ENCODE data around the gene MCF2L.

The MCF2L gene

DNA sequence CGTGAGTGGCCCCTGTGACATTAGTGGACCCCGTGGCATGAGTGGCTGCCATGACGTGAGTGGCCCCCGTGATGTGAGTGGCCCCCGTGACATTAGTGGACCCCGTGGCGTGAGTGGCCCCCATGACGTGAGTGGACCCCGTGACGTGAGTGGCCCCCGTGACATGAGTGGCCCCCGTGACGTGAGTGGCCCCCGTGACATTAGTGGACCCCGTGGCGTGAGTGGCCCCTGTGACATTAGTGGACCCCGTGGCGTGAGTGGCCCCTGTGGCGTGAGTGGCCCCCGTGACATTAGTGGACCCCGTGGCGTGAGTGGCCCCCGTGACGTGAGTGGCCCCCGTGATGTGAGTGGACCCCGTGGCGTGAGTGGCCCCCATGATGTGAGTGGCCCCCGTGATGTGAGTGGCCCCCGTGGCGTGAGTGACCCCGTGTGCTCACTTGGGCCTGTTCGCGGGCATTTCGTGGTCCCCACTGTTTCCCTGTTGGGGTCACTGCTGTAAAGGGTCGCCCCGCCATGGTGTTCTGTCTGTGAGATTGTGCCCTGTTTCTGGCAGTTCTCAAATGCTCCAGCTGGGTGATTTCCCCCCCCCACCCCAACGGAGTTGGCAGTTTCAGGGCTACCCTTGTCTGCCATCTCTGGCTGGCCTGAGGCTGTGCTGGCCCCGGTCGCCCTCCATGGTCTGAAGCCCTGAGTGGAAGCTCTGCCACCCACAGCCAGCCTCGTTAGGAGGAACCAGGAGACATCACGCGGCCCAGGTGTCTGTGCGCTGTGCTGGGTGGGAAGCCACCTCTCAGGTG is 64.2 kb downstream of the MCF2L start:
- no peak for DNase-seq (ENCODE audit: low spot score)

GRCh38 chr13:113034451-113035212 is 65.6 kb downstream of the MCF2L start:
- DNase-seq (ENCODE audit: low spot score) = no peak

- no peak for DNase-seq (ENCODE audit: low spot score)
These were observed 66.3 kb downstream of the MCF2L start for GRCh38 chr13:113035213-113035800.

DNA sequence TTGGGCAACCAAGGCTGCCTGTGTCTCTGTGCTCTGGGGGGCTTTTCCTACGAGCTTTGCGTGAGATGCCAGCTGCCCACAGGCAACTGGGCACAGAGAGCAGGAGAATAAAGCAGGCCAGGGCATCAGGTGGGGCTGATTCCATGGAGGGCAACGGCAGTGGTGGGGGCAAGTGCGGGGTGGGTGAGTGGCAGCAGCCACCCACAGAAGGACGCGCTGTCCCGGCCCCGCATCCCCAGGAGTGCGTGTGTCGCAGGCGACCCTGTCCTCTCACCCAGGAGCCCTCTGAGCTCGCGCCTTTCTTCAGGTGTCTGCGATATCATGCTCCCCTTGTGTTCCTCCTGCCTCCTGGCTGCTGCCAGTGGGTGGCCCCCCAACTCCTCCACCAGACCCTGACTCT is 67.4 kb downstream of the MCF2L start:
- no peak for DNase-seq (ENCODE audit: low spot score)

- DNase-seq (ENCODE audit: low spot score) = no peak
These were observed 71.0 kb downstream of the MCF2L start for GRCh38 chr13:113040031-113040430.

DNA sequence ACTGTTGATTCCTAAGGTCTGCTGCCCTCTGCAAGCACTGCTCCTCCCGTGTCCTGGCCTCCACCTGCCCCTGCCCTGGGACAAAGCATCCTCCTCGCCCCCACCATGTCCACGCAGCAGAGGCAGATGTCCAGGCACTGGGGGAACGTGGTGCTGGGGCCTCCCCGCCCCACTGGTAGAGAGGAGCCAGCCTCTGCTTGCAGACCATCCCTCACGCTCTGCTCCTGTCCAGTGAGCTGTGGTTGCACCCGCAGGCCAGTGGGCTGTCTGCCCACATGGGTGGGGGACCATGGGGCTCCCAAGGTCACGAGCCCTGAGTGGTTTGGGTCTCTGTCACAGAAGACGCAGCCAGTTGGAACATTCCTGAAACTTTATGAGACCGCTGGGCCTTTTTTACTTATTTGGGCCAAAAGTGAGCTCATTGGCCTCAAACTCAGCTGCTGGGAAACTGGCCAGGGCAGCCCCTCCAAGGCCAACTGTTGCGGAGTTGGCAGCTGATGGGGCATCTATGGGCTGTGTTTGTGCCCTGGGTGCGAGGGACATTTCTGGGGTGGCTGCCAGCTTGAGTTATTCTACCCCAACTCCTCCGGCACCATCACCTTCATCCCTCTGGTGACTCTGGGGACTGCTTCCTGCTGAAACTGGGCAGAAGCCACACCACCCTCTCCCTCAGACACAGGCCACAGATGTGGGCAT is 71.7 kb downstream of the MCF2L start:
- DNase-seq (ENCODE audit: low spot score) = no peak

GRCh38 chr13:113041293-113041690 is 72.3 kb downstream of the MCF2L start:
- DNase-seq (ENCODE audit: low spot score) = no peak

- DNase-seq (ENCODE audit: low spot score) = no peak
These were observed 72.9 kb downstream of the MCF2L start for GRCh38 chr13:113041896-113042295.

DNA sequence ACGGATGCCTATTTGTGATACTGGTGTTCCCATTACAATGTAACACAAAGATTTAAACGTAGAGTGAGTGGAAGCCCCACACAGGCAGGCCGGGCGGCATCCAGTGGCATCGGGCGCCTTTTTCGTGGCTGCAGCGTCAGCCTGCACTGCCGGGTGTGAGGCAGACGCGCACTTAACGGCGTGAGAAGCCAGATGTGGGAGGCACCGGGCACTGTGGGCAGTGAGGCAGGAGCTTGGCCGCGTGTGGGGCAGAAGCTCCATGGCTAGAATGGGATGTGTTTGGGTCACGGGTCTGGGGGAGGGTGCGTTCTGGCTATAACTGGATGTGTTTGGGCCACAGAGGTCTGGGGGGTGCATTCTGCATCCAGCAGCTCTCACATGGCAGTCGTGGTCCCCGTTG is 73.4 kb downstream of the MCF2L start:
- no peak for DNase-seq (ENCODE audit: low spot score)

DNA sequence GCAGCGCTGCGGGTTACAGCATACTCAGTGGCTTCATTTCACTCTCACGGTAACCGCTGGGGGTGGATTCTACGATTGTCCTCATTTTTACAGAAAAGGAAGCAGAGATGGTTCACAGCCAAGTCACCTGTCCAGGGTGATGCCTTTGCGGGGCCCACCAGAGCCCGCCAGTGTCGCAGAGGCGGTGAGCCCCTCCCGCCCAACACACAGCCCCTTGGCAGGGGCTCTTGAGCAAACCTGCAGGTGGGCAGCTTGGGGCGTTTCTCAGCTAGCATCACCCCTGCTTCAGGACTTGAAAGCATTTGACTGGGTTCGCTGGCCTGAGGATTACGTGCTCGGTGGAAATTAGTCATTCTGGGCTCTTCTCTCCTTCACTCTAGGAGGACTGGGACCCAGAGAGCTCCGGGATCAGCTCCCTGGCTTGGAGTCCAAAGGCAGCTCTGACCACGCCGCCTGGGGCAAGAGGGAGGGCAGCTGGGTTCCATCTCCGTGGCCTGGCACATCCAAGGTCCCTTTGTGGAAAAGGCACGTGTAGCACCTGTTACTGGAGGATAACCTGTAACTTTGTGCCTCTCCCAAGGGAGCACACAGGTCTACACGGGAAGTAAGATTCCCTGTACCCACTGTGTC is 74.1 kb downstream of the MCF2L start:
- no peak for DNase-seq (ENCODE audit: low spot score)

GRCh38 chr13:113043931-113044330 is 74.9 kb downstream of the MCF2L start:
- DNase-seq (ENCODE audit: low spot score) = no peak

- no peak for DNase-seq (ENCODE audit: low spot score)
These were observed 75.5 kb downstream of the MCF2L start for GRCh38 chr13:113044391-113045114.

DNA sequence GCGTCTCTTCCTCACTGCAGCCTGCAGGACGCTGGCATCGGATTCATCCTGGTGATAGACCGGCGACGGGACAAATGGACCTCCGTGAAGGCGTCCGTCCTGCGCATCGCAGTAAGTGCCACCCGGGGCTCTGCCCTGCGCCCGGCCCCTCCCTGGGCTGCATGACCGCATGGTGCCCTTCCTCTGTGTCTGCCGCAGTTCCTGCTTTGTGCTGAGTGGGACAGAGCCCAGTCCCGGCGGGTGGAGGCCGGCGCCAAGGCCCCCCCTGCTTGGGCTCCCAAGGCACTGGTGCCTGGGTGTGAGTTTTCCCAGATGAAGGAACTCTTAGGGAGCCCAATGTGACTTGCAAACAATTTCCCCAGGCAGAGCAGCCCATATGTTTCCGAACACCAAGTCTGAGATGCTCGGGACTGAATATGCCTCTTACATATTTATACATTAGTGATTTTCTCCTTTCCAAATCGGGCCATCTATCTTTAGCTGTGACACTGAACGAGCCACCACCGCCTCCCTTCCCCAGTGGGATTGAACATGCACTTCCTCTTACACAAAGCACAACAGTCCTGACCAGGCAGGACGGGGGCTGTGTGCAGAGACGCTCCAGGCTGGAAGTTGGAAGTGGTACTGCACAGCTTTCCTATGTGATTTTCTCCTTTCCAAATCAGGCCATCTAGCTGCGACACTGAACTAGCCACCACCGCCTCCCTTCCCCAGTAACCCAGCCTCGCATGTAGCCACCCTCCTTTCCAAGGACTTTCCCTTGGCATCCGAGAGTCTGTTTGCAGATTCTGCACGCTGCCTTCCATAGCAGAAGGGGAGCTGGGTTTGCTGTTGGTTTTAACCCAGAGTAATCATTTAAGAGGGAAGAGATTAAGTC is 76.5 kb downstream of the MCF2L start:
- no peak for DNase-seq (ENCODE audit: low spot score)

GRCh38 chr13:113046128-113046882 is 77.3 kb downstream of the MCF2L start:
- DNase-seq (ENCODE audit: low spot score) = no peak

DNA sequence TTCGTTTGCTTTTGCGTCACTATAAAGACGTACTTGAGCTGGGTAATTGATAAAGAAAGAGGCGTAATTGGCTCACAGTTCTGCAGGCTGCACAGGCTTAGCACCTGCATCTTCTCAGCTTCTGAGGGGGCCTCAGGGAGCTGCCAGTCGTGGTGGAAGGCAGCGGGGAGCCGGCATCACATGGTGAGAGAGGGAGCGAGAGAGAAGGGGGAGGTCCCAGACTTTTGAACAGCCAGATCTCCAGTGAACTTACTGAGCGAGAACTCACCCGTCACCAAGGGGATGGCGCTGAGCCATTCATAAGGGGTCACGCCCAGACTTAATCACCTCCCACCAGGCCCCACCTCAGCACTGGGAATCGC is 77.8 kb downstream of the MCF2L start:
- DNase-seq (ENCODE audit: low spot score) = no peak

- DNase-seq (ENCODE audit: low spot score) = no peak
These were observed 78.6 kb downstream of the MCF2L start for GRCh38 chr13:113047587-113047986.

GRCh38 chr13:113048766-113049165 is 79.8 kb downstream of the MCF2L start:
- no peak for DNase-seq (ENCODE audit: low spot score)

DNA sequence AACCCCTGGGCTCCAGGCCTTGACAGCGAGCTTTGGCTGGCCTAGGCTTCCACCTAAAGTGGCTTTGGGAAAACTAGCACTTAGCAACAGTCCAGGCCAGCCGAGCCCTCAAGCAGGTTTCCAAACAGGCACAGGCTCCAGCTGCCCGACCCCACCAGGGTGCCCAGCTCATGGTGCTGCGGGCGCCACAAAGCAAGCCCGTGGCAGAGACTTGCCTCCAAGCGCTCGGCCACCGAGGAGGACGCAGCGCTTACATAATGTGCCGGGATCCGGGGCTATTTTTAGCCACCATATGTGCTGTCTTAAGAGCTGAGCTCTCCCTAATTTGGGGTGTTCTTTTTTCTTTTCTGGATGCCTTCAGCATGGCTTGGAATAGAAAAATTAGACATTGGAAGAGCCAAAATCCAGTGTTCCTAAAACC is 80.5 kb downstream of the MCF2L start:
- no peak for DNase-seq (ENCODE audit: low spot score)

- DNase-seq (ENCODE audit: low spot score) = no peak
These were observed 81.0 kb downstream of the MCF2L start for GRCh38 chr13:113049981-113050380.
